HG03097 (cell line): ENCODE data around the gene ZNF423.

ENCODE experiments used
- ATAC-seq: cut with Tn5 transposase; IDR thresholded peaks from one replicate; pipeline ENCODE4 v1.9.1; 2021; ENCODE audit not compliant: unreplicated experiment, low FRiP score

The ZNF423 gene

DNA sequence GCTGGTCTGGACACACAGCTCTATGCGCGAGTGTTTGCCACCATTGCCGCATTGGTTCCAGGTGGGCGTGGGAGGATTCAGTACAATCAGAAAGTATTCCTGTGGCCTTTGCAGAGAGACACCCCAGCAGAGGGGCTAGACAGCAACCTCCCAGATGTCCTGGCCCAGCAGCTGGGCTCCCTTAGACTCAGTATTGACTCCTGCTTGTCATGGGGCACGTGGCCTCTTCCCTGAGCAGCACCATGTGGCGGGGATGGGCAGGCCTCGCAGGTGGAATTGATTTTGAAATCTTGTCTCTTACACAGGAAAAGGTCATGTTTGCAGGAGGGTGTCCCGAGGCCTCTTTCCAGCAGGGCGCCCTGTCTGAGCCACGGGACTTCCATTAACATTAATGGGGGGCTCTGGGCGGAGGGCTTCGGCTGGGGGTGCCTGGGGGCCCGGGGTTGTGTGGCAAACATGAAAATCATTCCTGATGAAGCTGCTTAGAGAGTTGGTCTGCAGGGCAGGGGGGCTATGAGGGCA is 385.9 kb downstream of the ZNF423 start:
- ATAC-seq = no peak

DNA sequence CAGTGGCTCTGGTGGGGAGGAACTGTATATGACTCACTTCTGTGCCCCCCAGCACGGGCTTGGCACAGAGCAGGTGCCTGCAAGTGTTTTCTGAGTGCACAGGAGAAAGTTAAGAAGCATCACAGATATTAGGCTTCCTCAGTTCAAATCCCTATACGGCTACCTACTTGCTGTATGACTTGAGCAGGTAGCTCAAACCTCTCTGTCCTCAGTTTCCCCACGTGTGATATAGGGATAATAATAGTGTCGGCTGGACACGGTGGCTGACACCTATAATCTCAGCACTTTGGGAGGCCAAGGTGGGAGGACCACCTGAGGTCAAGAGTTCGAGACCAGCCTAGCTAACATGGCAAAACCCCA is 386.6 kb downstream of the ZNF423 start:
- no peak for ATAC-seq

DNA sequence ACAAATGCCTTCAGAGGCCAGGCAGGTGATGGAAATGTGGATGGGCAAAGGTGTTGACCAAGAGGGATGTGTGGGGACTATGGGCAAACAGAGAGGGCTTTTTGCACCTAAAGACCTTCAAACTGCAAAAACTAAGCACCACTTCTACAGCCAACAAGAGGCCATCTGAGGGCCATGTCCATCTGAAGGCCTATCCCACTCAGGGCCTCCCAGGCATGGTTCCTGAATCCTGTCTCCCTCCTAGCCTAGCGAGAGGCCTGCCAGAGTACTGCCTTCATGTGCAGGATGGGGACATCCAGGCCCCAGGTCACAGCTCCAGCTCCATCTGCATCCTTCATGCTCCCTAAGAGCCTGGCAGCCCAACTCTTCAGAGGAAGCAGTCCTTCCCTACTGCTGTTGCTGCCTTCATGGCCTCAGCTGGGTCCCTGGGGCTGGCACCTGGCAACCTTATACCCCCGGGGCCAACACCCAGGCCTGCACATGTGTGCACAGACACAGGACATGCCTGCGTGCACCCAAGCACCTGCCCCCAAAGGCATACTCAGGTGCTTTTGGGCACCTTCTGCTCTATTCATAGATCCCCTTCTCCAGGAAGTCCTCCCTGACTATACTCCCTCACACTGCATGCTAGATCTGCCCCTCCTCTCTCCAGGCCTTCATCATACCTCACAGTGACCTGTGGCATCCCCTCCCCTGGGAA is 387.2 kb downstream of the ZNF423 start:
- no peak for ATAC-seq

DNA sequence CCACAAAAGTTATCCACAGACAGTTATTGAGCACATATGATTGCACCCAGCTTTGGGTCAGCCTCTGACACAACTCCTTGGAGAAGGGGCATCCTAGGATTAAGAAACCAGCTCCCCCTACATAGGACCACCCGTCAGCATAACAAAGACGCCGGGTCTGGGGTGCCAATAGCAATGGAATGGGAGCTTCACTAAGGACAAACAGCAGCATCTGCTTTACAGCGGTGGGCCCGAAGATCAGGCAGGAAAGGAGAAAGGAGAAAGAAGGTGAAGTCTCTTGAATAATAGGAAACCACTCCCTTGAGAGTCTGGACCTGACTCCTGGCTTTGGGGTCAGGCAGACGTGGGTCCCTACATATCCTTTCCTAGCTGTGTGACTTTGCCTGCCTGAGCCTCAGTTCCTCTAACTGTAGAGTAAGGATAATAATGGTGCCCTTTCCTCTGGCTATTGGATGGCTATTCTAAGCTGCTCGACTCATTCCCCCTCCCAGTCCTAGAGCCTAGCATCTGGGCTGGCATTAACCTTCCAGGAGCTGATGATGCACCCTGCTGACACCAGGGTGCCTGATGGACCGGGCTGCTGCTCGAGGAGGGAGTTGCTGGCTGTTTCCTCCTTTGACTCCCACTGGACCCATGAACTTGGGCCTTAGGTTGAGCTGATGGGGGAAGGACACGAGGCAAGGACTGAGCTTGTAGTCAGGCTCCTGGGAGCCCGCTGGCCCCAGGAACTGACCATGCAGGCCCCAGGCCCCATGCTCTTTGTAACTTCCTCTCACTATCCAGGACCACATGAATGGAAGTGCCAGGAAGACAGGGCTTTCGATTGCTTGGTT is 388.2 kb downstream of the ZNF423 start:
- no peak for ATAC-seq

DNA sequence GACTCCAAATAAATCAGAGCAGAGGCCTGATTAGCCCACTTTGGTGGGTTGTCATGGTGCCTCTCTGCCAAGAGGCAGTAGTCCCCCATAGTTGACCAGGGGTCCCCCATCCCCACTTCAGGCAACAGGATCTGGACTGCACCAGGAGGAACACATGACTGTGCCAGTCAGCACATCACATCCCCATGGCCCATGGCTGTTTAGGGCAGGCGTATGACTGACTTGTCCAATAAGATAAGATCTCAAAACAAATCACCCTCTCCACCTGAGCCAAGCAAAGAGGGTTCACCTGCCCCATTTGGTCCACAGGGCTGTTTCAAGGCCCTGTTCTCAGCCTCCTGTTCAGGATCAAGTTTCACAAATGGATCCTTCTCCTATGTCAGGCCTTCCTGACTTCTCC is 389.0 kb downstream of the ZNF423 start:
- no peak for ATAC-seq

DNA sequence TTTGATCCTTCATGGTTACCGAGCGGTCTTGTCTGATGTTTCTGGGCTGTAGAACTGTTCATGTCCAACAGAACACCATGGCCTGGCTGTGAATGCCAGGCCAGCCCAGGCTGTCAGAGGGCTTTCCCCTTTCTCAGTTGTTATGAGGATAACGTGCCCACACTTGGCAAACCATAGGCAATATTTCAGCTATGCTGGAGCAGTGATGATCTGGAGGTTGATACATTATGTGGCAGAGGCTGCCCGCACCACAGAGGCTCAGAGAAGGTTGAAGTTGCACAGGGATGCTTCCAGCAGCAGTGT is 389.4 kb downstream of the ZNF423 start:
- ATAC-seq = no peak

DNA sequence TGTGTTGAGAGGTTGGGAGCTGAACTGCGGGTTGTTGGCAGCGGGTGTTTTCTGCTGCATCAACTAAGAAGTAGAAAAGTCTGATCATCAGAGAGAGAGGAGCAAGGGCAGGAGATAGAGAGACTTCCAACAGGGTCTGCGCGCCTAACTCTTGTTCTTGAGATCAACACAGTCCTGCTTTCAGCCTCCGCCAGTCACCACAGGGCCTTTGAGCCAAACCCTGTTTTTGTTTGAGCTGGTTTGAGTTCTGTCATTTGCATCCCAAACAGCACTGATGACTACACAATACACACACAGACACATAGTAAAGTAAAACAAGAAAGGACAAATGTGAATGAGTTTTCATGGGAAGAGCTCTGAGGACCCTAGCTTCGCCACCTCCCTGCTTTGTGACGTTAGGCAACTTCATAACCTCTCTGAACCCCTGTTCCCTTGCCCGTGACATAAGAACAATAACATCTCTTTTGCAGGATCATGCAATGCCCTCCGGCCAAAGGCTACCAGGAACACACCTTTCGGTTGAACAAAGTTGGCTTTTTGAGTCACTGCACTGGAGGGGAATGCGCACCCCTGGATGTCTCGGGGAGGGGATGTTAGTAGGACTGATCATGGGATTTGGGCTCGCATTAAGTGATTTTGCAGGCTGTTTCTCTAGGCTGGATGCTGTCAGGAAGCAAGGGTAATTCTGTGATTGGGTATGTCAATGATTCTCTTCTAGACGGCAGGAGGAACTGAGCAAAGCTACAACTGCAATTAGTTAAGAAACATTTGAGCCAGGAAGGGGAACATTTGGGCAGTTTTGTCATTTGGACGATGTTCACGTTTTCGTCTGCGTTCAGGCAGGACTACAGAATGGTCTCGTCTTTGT is 390.0 kb downstream of the ZNF423 start:
- no peak for ATAC-seq

DNA sequence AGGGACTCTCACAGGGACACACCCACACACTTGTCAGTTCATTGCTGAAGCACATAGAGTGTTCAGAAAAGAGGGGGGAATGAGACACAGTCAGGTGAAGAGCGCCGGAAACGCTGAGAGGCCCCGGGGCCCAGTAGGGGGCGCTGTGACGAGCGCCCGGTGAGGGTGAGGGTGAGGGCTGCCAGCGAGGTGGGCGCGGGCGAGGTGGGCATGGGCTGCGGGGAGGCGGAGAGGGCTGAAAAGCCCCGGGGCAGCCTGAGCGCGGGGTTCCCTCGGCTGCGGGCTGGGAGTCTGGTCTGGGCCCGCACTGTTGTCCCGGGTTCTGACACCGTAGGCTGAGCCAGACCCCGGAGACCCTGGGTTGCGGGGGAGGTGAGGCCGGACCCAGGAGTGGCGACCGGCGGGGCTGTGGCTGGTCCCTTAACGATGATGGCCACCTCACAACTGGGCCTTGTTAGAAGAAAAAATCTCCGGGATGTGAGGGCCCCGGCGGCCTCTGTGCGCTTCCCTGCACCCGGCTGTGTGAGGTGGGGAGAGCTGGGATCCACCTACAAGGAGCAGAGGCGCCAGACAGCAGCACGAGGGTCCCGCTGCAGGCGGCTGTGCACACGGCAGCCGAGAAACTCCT is 390.9 kb downstream of the ZNF423 start:
- ATAC-seq = no peak

DNA sequence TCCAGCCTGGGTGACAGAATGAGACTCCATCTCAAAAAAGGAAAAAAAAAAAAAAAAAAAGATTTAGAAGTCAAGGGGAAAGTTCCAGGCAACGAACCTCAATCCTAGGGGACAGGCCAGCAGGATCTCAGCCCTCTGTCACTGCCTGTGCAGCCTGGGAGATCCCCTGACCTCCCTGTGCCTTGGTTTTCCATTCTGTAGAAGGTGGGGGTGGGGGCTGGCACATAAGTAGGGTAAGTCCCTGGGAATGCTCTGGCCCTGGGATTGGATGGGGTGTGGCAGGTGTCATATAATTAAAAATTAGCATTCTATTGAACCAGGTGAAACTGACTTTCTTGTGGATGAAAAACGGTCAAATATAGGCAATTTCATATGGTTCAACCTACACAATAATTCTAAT is 391.8 kb downstream of the ZNF423 start:
- no peak for ATAC-seq

DNA sequence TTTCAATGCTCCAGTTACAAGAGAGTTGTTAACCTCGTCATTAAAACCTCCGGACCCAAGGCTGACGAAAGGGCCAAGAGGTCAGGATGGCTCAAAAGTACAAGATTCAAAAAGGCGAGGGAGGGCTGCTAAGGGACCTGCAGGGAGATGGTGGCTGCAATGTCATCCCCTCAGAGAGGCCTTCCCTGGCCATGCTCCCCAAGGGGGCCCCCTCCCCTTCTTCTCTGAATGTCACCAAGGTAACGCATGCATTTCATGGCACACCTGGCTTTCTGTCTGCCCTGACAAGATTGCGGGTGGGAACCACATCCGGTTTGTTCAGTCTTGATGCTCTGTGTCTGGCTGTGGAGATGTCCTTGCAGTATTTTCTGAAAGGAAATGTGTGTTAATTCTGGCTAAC is 392.4 kb downstream of the ZNF423 start:
- peak; percentile 94 for ATAC-seq

DNA sequence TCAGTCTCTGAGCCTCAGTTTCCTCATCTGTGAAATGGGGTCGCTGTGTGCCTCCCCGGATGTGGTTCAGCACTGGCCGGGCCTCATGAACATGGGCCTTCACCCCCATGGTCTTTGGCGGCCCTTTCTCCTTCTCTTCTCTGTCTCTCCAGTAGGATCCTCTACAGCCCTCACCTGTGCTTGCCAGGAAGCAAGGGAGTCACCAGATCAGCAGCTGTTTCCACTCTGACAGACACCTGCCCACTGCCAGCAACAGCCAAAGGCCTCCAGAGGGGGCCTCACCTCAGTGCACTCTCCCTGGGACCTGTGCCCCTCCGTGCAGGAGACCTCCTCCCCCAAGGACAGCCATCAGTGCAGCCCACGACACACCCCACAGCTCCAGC is 392.9 kb downstream of the ZNF423 start:
- no peak for ATAC-seq

DNA sequence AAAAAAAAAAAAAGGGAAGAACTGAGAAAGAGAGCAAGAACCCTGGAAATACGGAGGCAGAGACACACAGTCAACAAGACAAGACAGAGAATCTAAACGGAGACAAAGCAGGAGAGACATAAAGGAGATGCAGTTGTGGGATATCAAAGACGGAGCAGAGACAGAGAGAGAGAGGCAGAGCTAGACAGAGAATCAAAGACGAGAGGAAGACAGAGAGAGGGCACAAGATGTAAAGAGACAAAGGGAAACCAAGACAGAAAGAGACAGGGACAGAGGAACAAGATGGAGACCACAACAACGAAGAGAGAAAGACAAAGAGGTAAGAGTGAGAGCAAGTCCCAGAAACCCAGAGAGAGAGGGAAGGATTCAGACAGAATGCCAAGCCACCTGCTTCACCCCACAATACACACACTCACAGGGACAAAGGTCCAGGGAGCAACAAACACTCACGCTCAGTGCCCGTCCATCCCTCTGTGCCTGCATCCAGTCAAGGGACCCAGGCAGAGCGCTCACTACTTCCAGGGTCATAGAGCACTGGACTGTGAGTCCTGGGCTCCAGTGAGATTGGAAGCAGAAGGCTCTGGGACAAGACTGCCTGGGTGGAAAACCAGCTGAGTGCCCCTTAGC is 393.4 kb downstream of the ZNF423 start:
- ATAC-seq = no peak

DNA sequence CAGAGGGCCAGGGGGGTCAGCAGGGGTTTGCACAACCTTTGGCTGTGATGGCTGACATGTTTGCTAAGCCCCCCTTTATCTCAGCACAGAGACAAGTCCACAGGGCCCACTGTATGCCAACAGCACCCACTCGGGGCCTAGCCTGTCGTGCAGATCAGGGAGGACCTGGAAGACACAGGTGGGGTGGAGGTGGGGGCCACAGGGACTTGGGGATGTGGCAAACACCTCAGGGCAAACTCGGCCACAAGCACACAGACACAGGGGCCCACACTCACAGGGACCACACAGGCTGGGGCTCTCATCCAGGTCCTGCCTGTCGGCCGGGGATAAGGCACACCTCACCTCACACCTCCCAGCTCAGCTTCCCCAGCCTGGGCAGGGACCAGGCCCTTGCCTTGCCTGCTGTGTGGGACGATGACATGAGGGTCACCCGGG is 394.4 kb downstream of the ZNF423 start:
- ATAC-seq = no peak

DNA sequence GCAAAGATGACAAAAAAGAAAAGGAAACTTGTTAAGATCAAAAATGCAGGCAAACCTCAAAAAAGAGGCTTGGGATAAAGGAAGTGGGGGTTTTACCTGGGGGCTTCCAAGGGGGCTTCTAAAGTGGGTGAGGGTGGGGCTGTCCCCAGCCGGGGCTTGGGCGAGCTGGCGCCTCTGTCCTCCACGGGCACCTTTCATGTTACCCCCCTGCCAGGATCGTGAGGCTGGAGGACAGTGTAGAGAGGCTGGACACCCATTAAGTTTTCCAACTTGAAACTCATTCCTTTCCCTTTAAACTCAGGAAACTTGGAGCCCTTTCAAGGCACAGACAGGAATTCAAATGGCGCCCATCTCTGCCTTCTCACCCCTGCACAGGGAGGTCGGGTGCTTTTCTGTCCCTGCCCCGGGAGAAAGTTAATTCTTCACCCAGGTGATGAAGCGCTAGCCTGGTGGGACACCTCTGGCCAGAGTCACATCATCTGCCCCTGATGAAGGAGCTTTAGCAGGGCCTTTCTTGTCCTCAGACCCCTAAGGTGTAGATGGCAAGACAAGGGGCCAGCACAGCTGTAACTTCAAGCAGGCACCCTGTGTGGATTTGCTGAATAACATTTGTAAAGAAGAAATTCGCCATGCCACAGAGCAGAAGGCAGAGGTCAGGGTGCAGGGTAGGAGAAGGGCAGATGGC is 395.0 kb downstream of the ZNF423 start:
- ATAC-seq = no peak

DNA sequence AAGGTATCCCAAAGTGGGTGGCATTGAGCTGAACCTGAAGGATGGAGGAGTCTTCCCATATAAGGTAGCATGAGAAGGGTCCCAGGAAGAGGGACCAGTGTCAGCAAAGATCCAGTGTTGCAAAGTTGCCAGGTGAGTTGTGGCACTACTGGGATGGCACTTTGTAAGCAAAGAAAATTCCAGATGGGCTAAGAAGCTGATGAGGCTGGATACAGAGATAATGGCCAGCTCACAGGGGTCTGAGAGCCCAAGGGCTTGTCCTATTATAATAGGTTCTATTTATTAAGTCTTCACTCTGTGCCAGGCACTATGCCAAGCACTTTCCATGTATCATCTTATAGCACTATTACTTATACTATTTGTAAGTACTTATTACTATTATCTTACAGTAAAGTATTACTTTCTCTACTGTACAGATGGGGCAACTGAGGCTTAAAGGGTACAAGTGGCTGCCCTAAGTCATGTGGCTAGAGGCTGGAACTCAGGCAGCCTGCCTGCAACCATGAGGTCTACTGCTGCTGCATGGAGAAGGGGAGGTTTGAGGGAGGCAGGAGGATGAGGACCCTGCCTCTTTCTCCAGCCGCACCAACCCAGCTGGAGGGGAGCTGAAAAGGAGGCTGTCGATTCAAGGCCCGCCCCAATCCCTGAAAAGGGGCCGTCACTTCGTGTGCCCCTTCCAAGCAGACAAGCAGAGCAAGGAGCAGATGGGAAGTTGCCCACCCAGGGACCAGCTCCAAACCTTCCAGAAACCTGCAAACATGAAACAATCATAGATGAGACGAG is 395.8 kb downstream of the ZNF423 start:
- ATAC-seq = no peak

DNA sequence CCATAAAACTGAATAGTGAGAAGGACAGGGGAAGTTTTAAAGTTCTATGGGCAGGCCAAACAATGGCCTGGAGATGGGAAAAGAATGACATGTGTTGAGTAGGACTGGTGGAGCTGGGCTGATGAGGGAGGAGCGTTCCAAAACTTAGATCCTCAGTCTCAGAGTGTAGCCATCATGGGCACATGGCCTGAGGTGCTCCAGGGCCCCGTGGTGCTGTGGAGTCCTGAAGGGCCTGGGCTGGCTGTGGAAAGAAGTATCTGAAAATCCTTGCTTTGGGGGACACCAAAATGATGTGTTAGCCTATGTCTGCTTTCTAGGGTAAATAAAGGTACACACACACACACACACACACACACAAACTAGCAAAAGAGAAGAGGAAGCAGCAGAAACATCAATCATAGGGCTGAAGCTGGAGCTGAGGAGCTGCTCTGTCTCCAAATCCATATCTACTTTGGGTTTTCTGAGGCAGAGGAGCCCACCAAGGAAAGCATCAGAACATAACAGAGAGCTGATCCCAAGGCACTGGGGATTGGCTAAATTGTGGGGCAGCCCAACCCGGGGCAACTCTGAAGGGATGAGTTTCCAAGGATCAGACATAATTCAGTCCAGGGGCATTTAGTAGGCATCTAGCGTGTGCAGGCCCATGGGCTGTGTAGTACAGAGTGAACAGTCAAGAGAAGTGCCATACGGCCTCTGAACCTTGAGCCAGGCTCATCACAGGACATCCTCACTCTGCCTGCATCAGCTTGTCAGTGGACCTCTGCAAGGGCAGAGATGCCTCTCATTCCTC is 397.1 kb downstream of the ZNF423 start:
- ATAC-seq = no peak

DNA sequence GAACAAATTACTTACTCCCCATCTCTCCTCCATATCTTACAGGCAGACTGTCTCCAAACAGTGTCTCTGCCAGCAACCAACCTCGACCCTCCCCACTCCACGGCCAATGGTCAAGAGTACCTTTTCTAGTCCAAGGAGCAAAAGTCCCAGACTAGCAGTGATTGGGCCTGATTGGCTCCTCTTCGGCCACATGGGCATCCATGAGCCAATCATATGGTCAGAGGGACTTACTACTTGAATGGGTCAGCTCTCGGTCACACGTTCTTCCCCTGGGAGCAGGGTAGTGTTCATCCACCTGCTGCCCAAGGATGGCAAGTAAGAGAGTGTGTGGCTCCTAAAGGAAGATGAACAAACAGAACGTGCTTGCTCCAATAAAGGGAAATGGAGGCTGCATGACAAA is 397.7 kb downstream of the ZNF423 start:
- no peak for ATAC-seq

DNA sequence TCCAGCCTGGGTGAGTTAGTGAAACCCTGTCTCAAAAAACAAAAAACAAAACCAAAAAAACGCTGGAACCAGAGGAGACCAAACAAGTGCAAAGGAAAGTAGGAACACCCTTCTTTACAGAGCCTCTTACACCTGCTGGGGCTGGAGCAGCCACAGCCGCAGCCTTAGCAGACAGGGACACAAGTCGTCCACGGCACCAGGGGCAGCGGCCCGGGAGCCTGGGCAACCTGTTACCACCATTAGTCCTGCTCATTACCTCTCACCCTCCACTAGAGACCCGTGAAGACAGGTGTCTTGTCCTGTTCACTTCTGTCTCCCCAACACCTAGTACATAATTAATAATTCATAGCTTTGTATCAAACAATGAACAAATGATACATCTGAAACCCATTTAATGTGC is 398.7 kb downstream of the ZNF423 start:
- no peak for ATAC-seq
